ENCODE data around the gene HPCA.

The HPCA gene

DNA sequence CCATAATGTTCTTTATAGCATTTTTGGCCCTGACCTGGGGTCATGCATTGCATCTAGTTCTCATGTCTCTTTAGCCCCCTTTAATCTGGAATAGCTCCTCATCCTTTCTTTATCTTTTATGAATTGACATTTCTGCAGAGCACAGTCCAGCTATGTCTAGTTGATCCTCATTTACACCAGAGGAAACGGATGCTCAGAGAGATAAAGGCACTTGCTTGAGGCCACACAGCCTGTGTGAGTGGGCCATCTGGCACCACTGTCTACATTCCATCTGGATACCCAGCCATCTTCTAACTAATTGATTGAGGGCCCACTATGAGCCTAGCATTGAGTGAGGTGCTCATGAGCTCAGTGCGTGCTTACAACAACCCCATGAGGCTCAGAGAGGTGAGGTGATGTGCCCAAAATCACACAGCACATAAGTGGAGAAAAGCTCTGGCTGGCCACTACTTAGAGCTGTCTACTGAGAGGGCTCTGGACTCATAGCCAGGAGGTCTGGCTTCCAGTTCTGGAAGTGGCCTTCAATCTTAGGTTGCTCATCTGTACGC is 3.5 kb downstream of the HPCA start:
- DNase-seq (ENCODE audit: low read depth): no peak

DNA sequence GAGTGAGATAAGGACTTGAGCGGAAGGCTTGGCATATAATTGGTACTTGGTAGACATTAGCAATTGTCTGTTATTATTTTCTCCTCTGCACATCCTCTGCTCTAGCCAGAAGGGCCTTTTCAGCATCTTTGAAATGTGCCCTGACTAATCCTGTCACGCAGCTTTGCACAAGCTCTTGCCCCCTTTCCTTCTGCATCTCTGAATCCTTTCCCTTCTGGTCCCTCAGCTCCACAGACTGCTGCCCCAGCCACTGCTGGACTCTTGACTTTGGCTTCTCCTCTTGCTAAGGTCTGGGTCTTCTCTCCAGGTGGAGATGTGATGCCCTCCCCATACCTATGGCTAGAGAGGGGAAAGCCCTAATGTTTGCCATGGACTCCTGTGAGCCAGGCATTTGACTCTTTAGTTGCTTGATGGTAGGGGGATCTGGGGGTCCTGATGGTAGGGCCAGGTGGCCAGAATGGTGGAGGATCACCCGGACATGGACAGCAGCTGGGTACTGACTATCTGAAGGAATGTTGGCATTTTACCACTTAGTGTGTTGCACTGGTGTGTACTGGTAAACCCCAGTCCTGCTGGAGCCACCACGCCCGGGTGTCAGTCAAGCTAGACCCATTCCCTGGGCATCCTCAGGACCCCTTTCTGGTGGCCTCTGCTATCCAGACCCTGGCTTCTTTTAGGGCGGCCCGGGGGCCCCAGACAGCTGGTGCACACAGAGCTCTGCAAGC is 4.4 kb downstream of the HPCA start:
- DNase-seq (ENCODE audit: low read depth): no peak

- no peak for DNase-seq (ENCODE audit: low read depth)
Observed at GRCh38 chr1:32891241-32891570, 4.9 kb downstream of the HPCA start.

DNA sequence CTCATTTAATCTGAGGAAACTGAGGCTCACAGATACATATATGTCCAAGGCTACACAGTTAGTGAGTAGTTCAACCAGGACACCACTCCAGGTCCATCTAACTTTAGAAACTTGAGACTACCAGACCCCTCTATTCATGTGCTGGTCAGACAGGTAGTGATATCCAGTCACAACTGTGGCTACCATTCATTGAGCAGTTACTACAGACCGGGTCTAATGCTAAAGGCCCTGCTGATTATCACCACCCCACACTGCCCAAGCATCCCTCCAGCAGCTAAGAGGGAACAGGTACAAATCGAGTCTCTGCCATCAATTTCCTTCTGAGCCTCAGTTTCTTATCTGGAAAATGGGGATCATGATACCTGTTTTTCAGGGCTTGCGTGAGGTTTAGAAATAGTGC is 5.3 kb downstream of the HPCA start:
- DNase-seq (ENCODE audit: low read depth): no peak

DNA sequence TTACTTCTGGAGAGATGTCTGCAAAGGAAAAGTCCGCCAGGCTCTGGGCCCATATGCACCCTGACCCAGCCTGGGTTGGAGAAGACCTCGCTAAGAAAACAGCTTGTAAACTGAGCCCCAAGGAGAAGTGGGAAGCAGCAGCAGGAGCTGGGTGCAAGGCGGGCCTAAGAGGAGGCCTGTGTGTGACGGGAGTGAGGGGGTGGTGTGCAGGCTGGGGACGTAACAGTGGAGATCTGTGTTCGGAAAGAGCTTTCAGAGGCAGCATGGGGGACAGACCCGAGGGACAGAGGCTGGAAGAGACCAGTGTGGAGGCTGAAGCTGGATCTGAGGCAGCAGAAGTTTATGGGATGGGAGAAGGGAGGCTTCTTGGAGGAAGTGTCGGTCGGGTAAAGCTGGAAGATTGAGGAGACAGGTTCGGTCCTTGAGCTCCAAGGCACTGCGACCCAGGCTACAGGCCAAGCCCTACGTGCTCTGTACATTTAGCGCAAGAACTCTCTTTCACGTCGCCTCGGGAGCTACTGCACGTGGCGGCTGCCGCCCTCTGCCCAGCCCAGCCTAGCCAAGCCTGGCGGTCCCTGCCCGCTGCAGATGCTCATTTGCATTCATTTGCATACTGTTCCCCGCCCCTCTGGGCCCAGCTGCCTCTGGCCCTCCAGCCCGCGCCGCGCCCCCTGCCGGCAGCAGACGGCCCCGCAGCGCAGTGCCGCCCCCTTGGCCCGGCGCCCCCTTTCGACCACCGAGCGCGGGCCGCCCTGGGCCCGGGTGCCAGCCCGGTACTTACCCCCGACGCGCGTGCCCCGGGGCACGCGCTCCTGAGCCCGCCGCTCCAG is 6.3 kb downstream of the HPCA start:
- DNase-seq (ENCODE audit: low read depth): no peak

- no peak for DNase-seq (ENCODE audit: low read depth)
Observed at GRCh38 chr1:32893198-32894018, 7.1 kb downstream of the HPCA start.

- no peak for DNase-seq (ENCODE audit: low read depth)
Observed at GRCh38 chr1:32894019-32894600, 7.8 kb downstream of the HPCA start.

- DNase-seq (ENCODE audit: low read depth): no peak
Observed at GRCh38 chr1:32894681-32895080, 8.4 kb downstream of the HPCA start.

DNA sequence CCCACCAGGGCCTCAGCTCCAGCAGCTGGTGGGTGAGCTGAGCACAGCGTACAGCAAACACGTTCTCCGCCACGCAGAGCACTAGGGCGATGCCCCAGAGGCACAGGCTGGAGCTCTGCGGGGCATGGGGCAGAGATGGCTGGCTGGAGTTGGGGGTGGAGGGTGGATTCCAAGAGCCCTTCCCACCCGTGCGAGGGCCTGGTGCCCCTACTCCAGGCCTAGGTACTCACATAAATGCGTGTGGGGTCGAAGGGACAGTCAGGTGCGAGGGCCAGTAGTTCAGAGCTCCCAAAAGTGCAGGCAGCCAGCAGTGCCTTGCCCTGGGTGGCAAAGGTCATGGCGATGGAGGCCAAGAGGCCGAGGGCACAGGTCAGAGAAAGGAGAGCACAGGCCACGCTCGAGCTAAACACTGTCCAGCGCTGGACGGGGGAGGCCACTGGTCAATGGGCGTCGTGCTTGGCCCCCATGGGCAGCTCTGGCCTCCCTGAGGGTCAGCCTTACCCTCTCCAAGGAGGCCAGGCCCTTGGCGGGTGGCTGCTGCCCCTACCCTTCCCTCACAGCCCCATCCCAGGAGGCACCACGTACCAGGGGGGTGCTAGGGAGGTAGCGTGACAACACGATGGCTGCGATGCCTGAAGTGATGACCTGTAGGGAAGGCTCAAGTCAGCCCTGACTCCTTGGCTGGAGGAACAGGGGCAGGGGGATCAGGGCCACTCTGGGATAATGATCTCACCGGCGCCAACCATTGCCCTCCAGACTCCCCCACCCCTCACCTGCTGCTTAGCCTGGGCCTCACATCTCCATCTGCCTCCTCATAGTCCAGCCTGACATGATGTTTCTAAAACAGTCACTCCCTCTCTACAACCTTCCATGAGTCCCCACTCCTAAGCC is 9.3 kb downstream of the HPCA start:
- DNase-seq (ENCODE audit: low read depth): no peak

DNA sequence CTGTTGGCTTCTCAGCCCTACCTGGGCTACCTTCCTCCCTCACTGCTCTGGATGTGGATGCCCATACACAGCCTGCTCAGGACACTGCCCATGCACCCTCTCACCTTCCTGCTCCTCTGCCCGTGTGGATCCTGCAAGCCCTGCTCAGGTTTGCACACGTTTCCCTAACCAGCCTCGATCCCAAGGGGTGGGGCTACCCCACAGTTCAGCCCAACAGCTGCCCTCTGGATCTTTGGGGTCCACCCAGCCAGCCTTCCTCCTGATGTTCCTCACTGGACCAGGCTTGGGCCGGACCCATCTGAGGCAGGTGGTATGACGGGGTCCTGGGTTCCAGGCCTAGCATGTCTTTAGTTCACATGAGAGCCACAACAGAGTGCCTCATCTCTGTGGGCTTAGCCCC is 10.2 kb downstream of the HPCA start:
- DNase-seq (ENCODE audit: low read depth): no peak

DNA sequence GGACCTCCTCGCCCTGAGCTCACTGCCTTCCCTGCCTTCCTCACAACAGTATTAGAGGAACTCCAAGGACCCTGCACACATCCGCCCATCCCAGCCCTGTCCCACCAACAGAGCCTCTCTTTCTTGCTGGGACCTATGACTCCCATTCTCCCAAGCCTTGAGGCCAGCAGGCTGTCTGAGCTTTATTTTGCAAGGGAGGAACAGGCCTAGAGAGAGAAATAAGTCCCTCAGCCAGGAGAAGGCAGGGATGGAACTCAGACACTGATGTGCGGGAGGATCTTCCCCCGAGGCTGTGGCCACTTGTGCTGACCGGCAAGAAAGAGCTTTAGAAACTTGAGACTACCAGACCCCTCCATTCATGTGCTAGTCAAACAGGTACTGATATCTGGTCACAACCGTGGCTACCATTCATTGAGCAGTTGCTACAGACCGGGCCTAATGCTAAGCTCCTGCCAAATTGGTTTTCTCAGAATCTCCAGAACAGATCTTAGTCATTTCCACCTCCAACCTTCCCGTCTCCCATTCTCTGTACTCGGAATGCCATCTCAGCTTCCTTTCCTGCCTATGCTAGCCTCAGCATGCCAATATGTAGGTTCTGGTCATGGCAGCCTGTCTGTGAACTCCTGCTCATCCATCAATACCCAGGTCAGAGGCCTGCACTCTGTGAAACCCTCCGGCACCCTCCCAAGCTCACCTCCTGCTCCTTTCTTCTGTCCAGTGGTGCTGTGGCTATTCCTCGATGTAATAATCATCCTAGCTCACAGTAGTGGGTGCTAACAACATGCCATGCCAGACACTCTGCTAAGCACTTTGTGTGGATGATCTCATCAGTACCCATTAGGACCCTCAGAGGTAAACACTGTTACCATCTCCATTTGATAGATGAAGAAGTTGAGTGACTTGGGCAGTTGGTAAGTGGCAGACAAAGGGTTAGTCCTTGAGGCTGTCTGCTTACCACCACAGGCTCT is 11.1 kb downstream of the HPCA start:
- no peak for DNase-seq (ENCODE audit: low read depth)

DNA sequence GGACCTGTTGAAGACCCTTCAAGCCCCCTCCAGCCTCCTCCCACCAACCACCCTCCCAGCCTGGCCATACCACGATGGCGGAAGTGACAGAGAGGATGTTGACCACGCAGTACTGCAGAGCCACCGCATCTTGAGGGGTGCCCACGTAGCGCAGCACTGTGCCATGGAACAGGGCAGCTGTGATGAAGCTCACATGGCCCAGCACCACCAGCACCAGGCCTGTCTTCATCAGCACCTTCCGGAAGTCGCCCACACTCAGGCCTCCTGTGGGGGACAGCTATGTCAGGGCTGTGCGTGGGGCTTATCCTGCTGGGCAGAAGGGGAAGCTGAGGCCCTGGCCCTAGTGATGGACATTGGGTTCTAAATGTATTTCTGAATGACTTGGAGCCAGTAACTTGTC is 11.8 kb downstream of the HPCA start:
- DNase-seq (ENCODE audit: low read depth): no peak

DNA sequence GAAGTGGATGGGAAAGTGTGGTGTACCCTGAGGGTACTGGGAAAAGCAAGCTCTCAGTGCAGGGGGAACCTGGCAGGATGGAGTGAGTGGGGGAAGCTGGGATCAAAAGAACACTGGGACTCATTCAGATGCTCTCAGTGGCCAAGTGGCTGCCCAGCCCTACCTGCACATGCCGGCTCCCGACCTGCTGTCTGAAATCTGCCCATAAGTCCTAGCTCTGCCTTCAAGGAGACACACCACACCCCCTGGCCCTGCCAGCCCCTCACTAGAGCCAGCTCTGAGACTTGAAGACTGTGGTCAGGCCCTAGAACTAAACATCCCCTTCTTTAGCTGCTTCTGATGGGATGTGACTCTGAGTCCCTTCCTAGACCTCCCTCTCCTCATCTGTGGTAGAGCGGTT is 12.7 kb downstream of the HPCA start:
- DNase-seq (ENCODE audit: low read depth): no peak

GRCh38 chr1:32899586-32900296 is 13.4 kb downstream of the HPCA start:
- no peak for DNase-seq (ENCODE audit: low read depth)

GRCh38 chr1:32900371-32900955 is 14.2 kb downstream of the HPCA start:
- no peak for DNase-seq (ENCODE audit: low read depth)

- DNase-seq (ENCODE audit: low read depth): no peak
Observed at GRCh38 chr1:32900956-32901822, 14.9 kb downstream of the HPCA start, which contains the start of gene TMEM54. TMEM54 (minus strand) TSS chr1:32901389; CDS start chr1:32901238, 151 bp downstream.

DNA sequence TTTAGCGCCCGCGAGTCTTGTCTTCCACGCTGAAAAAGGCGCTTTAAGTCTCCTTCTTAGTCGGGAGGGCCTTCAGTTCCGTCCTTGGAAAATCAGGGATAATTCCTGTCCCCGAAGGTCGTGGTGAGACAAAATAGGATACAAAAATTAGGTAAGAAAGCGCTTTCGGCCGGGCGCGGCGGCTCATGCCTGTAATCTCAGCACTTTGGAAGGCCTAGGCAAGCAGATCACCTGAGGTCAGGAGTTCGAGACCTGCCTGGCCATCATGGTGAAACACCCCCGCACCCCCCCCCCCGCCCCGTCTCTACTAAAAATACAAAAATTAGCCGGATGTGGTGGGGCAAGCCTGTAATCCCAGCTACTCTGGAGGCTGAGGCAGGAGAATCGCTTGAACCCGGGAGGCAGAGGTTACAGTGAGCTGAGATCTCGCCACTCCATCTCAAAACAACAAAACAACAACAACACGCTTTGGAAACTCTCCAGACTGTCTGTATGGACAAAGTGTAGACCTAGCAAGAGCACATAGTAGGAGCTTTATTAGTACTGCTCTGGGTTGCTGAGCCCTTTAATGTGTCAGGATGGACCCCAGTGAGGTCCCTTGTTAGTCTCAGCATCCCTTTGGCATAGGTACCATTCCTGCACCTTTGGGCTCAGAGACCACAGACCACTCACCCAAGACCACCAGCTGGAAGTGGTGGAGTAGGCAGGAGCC is 15.7 kb downstream of the HPCA start:
- no peak for DNase-seq (ENCODE audit: low read depth)
